Measurements from ENCODE around the gene DNPEP.

Gene DNPEP

DNA sequence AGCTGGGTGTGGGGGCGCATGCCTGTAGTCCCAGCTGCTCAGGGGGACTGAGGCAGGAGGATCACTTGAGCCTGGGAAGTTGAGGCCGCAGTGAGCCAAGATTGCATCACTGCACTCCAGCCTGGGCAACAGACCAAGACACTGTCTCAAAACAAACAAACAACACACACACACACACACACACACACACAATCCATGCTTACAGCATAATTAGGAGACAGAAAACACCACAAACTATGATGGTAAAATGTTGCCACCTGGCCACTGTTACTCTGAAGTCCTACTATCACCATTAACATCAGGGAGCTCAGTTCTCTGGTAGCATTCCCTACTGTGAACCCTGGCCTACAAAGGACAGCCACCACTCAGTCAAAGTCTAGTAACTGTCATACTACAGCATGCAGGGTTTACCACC lies 18.3 kb downstream of the DNPEP start (continued):
- TF ChIP-seq ZSCAN4 (tag by site-specific recombination; IDR thresholded peaks at IDR 0.05): peak; percentile 97
- TF ChIP-seq ZNF629 (tag by site-specific recombination; IDR thresholded peaks at IDR 0.05): peak; percentile 73
- peak; percentile 65 for TF ChIP-seq PRDM10 (tag by site-specific recombination; IDR thresholded peaks at IDR 0.05)
- TF ChIP-seq ZNF654 (tag by site-specific recombination; IDR thresholded peaks at IDR 0.05; ENCODE audit: low read depth): no peak
- TF ChIP-seq ZBTB11 (tag by site-specific recombination; conservative IDR thresholded peaks at IDR 0.05; ENCODE audit: low read depth): no peak
- TF ChIP-seq ZBTB49 (tag by site-specific recombination; IDR thresholded peaks at IDR 0.05; ENCODE audit: low read depth): no peak
- TF ChIP-seq BCL11B (tag by site-specific recombination; IDR thresholded peaks at IDR 0.05; ENCODE audit: low read depth): no peak
- peak; percentile 67 for TF ChIP-seq ZNF600 (tag by site-specific recombination; IDR thresholded peaks at IDR 0.05)
- no peak; the same call in 1 of the 2 replicates for TF ChIP-seq PRDM4 (tag by site-specific recombination; IDR thresholded peaks at IDR 0.05)
- TF ChIP-seq KLF7 (tag by site-specific recombination; IDR thresholded peaks at IDR 0.05; ENCODE audit: borderline replicate concordance): peak; percentile 60; the same call in 1 of the 2 replicates
- TF ChIP-seq ZNF214 (tag by site-specific recombination; IDR thresholded peaks at IDR 0.05; ENCODE audit: borderline replicate concordance): no peak
- TF ChIP-seq GLI2 (tag by site-specific recombination; IDR thresholded peaks at IDR 0.05; ENCODE audit: borderline replicate concordance, low read depth): no peak
- TF ChIP-seq, protein P1, sequence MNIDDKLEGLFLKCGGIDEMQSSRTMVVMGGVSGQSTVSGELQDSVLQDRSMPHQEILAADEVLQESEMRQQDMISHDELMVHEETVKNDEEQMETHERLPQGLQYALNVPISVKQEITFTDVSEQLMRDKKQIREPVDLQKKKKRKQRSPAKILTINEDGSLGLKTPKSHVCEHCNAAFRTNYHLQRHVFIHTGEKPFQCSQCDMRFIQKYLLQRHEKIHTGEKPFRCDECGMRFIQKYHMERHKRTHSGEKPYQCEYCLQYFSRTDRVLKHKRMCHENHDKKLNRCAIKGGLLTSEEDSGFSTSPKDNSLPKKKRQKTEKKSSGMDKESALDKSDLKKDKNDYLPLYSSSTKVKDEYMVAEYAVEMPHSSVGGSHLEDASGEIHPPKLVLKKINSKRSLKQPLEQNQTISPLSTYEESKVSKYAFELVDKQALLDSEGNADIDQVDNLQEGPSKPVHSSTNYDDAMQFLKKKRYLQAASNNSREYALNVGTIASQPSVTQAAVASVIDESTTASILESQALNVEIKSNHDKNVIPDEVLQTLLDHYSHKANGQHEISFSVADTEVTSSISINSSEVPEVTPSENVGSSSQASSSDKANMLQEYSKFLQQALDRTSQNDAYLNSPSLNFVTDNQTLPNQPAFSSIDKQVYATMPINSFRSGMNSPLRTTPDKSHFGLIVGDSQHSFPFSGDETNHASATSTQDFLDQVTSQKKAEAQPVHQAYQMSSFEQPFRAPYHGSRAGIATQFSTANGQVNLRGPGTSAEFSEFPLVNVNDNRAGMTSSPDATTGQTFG (tag by site-specific recombination; IDR thresholded peaks at IDR 0.05; ENCODE audit: borderline replicate concordance): peak; percentile 96
- no peak for TF ChIP-seq ZNF221 (tag by site-specific recombination; IDR thresholded peaks at IDR 0.05; ENCODE audit: borderline replicate concordance)
- peak; percentile 98 for TF ChIP-seq ZNF2 (tag by site-specific recombination; IDR thresholded peaks at IDR 0.05)
- TF ChIP-seq GLI4 (tag by site-specific recombination; IDR thresholded peaks at IDR 0.05): no peak
- TF ChIP-seq ZNF37A (tag by site-specific recombination; IDR thresholded peaks at IDR 0.05): no peak
- TF ChIP-seq ZBTB48 (tag by site-specific recombination; IDR thresholded peaks at IDR 0.05): peak; percentile 79
- peak; percentile 86 for TF ChIP-seq KLF8 (tag by site-specific recombination; IDR thresholded peaks at IDR 0.05)
- TF ChIP-seq ZBTB20 (tag by site-specific recombination; IDR thresholded peaks at IDR 0.05): no peak; the same call in 1 of the 2 replicates
- no peak for TF ChIP-seq ZNF174 (tag by site-specific recombination; IDR thresholded peaks at IDR 0.05)
- TF ChIP-seq ZXDB (tag by site-specific recombination; IDR thresholded peaks at IDR 0.05): peak; percentile 80
- peak; percentile 89 for TF ChIP-seq ZFP69B (tag by site-specific recombination; IDR thresholded peaks at IDR 0.05)
- TF ChIP-seq ZNF114 (tag by site-specific recombination; IDR thresholded peaks at IDR 0.05): no peak
